Colonic mucosa (tissue), 4 donors: Measurements from ENCODE around the gene WDR45. TPM values are rescaled to one million over a fixed set of nuclear protein-coding genes. Genes with fewer than 3 reads are reported as not detected.

Source experiments
- DNase-seq: peaks from one replicate; pipeline ENCODE4 v3.0.0-alpha.2; 2020
- H3K27ac ChIP-seq: fragments of 200-600 bp; one replicate; pipeline ENCODE4 v1.8.0; 2021
- H3K27me3 ChIP-seq: fragments of 200-600 bp; one replicate; pipeline ENCODE4 v1.8.0; 2021
- H3K36me3 ChIP-seq: fragments of 200-600 bp; one replicate; pipeline ENCODE4 v1.8.0; 2021
- H3K4me1 ChIP-seq: fragments of 200-600 bp; one replicate; pipeline ENCODE4 v1.8.0; 2021; ENCODE audit warnings: mild to moderate bottlenecking
- H3K4me3 ChIP-seq: fragments of 200-600 bp; one replicate; pipeline ENCODE4 v1.8.0; 2021
- H3K9ac ChIP-seq, 2 donors: one replicate each; pipeline ENCODE4 v1.7.0; 2013; ENCODE audit warnings: control low read depth in 2 of 2, low read depth in 2 of 2, low read length in 2 of 2
- H3K9me3 ChIP-seq: fragments of 200-600 bp; one replicate; pipeline ENCODE4 v1.8.0; 2021
- intact Hi-C: fragments of 100-400 bp; cut with DNase I; formaldehyde crosslinking; loops from one replicate; pipeline ENCODE4 v1.14.1; 2022
- total RNA-seq, 2 donors: library from RNA; stranded (reverse); fragmentation: NEBNext Ultra II Directional in 1 of 2; extraction: Animal tissue kit (Norgen Biotek cat#: 25700) in 1 of 2; gene quantifications; one replicate each; pipeline ENCODE4 v1.2.1, GENCODE V29; 2021
- TF ChIP-seq, protein P1 (sequence below): fragments of 200-600 bp; IDR thresholded peaks from one replicate; pipeline ENCODE4 v1.8.0; 2022; ENCODE audit warnings: antibody characterized with exemption, mild to moderate bottlenecking
- donor health status: healthy.
- donor health status: DM: no; HTN: no; CAD: no.
- donor health status: DM: no; HTN: no; CAD: no.

The WDR45 gene
- total RNA-seq, 2 donors from 2014 or later, result 40.6 to 46.9 TPM

GRCh38 chrX:49042581-49043219 lies 37.0 kb downstream of the WDR45 start:
- Histone ChIP-seq H3K4me3 (peak overlapping the region; percentile 67), H3K9ac (peak overlapping the region; percentile 75 to 90), H3K36me3 (peaks cover 5% of the 10 kb centered on the region), H3K9me3 (no peaks in the 10 kb centered on the region), H3K4me1 (no peaks in the 10 kb centered on the region), H3K27me3 (no peaks in the 10 kb centered on the region), H3K27ac (peak overlapping the region; percentile 90)
- intact Hi-C loops, result no loop called here
- TF ChIP-seq, protein P1, sequence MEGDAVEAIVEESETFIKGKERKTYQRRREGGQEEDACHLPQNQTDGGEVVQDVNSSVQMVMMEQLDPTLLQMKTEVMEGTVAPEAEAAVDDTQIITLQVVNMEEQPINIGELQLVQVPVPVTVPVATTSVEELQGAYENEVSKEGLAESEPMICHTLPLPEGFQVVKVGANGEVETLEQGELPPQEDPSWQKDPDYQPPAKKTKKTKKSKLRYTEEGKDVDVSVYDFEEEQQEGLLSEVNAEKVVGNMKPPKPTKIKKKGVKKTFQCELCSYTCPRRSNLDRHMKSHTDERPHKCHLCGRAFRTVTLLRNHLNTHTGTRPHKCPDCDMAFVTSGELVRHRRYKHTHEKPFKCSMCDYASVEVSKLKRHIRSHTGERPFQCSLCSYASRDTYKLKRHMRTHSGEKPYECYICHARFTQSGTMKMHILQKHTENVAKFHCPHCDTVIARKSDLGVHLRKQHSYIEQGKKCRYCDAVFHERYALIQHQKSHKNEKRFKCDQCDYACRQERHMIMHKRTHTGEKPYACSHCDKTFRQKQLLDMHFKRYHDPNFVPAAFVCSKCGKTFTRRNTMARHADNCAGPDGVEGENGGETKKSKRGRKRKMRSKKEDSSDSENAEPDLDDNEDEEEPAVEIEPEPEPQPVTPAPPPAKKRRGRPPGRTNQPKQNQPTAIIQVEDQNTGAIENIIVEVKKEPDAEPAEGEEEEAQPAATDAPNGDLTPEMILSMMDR, result no peak
- DNase-seq, result no peak

GRCh38 chrX:49041744-49042580 lies 37.7 kb downstream of the WDR45 start:
- Histone ChIP-seq H3K4me3 (peak overlapping the region; percentile 67), H3K36me3 (peaks cover 5% of the 10 kb centered on the region), H3K27ac (peak overlapping the region; percentile 90), H3K4me1 (no peaks in the 10 kb centered on the region), H3K9ac (peak overlapping the region; percentile 75 to 90), H3K27me3 (no peaks in the 10 kb centered on the region), H3K9me3 (no peaks in the 10 kb centered on the region)
- DNase-seq, result no peak
- TF ChIP-seq, protein P1, result no peak
- intact Hi-C loops, result no loop called here

DNA sequence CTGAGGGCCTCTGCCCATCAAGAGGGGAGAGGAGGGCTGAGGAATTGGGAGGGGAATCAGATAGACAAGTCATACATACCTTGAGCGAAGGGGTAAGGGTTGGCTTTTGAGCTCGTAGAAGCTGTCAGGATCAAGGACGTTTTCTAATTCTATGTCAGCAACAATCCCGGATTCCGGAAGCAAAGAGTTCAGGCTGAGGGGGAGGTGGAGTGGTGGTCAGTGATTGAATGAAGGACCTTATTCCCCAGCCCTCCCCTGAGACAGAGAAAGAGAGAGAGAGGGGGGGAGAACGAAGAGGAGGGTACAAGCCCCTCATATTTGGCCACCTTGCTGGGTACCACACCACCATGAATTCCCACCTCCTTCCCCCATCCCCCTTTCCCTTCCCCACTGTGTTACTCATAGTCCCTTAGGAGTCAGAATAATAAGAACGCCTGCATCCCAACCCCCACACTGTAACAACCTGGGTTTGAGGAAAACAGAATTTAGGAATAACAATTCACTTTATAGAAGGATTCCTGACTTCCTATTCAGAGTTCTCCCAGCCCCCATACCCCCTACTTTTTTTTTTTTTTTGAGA lies 39.2 kb downstream of the WDR45 start:
- H3K4me1 ChIP-seq, result no peaks in the 10 kb centered on the region
- peaks cover 5% of the 10 kb centered on the region for H3K36me3 ChIP-seq
- H3K9me3 ChIP-seq, result no peaks in the 10 kb centered on the region
- TF ChIP-seq, protein P1, result no peak
- H3K27me3 ChIP-seq, result no peaks in the 10 kb centered on the region
- H3K9ac ChIP-seq, result peak overlapping the region in 1 of 2 donors; percentile 24
- no peak overlapping the region for H3K4me3 ChIP-seq
- H3K27ac ChIP-seq, result peak overlapping the region; percentile 63
- intact Hi-C loops, result no loop called here
- DNase-seq, result no peak

- DNase-seq, result peak; percentile 52
- Histone ChIP-seq H3K27me3 (no peaks in the 10 kb centered on the region), H3K4me3 (no peak overlapping the region), H3K4me1 (no peaks in the 10 kb centered on the region), H3K27ac (peak overlapping the region; percentile 63), H3K9ac (peak overlapping the region in 1 of 2 donors; percentile 24), H3K36me3 (peaks cover 5% of the 10 kb centered on the region), H3K9me3 (no peaks in the 10 kb centered on the region)
- TF ChIP-seq, protein P1, result no peak
- intact Hi-C loops, result loop anchor here (5.0 kb wide), 1 partner anchor 67 kb away; the partner anchor contains the start of gene KCND1
Observed at GRCh38 chrX:49039598-49040375, 39.9 kb downstream of the WDR45 start.
